HG03565 (cell line): ENCODE data around the gene AIRE.
"Not testable (repeated sequence)": the region's sequence is repeated elsewhere in the genome, so short reads cannot be mapped to it uniquely, and the experiment has no call there.

Experiments used
- ATAC-seq: cut with Tn5 transposase; IDR thresholded peaks from one replicate; pipeline ENCODE4 v1.9.1; 2021; ENCODE audit warnings: mild to moderate bottlenecking, moderate library complexity; ENCODE audit not compliant: unreplicated experiment

The AIRE gene

DNA sequence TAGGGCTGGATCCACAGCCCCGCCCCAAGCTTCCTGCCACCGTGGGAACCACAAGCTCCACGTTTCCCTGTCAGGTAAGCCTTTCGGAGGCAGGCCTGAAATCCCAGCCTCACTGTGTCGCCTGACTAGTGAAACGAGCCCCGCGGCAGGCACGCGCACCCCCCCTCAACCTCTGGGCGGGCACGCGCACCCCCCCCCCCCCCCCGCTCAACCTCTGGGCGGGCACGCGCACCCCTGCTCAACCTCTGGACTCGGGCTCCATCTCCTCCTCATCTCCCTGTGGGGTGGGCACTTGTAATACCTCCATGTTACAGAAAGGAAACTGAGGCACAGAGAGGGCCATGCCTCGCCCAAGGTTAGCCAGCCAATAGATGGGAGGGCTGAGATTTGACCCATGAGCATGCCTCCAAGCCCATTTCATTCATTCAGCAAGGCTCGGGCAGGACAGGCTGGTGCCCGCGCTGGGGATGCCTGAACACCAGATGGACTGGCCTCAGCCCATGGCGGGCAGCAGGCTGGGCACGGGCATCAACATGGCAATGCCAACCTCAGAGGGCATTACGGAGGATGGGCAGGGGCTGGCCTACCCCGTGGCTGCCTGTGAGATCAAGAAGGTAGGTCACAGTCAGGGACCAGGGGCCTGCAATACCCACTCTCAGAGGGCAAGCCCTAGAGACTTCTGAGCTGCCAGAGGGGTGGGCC lies 48.8 kb downstream of the AIRE start:
- no peak for ATAC-seq

DNA sequence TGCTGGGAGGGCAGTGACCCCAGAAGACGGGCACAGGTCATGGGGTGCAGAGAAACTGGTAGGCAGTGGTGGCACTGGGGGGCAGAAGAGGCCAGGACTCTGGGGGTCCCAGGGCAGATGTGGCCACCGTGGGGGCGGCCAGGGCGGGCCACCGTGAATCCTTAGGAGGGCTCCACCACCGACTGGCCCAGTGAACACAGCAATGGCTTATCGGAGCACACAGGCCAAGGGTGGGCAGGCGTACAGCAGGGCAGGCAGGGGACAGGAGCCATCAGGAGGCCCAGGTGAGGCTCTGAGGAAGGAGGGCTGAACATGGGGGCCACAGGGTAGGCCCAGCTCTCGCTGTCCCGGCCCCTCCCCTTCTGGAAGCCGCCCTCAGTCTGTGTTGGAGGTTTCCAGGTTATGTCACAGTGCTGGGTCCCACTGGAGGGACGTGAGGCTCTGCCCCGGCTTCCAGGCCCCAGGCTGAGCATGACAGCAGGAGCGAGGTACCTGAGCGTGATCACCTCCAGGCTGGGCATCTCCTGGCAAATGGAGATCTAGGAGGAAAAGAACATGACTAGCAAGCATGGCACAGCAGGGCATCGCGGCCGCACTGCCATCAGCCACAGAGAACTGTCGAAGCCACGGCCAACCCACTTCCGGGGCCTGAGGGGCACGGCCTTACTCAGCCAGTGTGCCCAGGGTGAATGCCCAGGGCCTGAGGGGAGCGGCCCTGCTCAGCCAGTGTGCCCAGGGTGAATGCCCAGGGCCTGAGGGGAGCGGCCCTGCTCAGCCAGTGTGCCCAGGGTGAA lies 49.8 kb downstream of the AIRE start:
- ATAC-seq, result no peak

DNA sequence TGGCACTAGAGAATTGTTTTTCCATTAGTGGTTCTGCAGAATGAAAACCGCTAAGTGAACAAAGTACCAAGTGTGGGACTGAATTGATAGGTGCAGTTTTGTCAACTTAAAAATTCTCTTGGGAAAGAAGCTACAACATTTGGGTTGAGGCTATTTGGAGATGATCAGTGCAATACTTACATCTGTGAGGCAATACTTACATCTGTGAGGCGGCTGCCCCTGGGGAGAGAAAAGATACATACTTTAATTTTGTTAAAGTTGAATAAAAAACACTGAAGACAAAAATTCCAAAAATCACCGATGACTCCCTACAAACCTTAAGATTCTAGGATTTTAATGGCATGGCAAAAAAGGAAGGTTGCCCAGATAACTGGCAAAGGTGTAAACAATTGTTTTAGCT lies 51.8 kb downstream of the AIRE start:
- ATAC-seq, result no peak

- no peak for ATAC-seq
These were observed 52.5 kb downstream of the AIRE start for GRCh38 chr21:44337941-44338895.

- ATAC-seq, result peak; percentile 87
These were observed 53.6 kb downstream of the AIRE start, which contains the start of gene CFAP410 for GRCh38 chr21:44338971-44339910. Gene CFAP410 (minus strand): TSS chr21:44339390. CDS start chr21:44339194, 196 bp downstream.

DNA sequence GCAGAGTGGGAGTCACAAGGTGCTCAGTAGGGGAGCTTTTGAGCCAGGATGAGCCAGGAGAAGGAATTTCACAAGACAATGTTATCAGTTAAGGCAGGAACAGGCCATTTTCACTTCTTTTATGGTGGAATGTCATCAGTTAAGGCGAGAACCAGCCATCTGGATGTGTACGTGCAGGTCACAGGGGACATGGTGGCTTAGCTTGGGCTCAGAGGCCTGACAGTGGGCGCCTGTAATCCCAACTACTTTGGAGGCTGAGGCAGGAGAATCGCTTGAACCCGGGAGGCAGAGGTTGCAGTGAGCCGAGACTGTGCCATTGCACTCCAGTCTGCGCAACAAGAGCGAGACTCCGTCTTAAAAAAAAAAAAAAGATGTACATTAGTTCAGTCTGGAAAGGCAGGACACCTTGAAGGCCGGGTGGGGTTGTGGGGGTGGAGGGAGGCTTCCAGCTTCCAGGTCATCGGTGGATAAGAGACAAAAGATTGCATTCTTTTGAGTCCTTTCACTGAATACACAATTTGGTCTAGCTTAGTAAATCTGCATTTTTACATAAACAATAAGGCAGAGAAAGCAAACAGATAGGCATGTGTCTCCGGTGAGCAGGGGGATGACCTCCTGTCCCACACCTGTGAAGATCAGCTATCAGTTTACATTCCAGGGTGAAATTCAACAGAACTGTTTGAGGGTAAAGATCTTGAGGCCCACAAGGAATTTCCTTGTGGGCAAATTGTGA lies 56.2 kb downstream of the AIRE start:
- not testable (repeated sequence) for ATAC-seq

GRCh38 chr21:44342981-44343380 lies 57.3 kb downstream of the AIRE start:
- ATAC-seq, result not testable (repeated sequence)

DNA sequence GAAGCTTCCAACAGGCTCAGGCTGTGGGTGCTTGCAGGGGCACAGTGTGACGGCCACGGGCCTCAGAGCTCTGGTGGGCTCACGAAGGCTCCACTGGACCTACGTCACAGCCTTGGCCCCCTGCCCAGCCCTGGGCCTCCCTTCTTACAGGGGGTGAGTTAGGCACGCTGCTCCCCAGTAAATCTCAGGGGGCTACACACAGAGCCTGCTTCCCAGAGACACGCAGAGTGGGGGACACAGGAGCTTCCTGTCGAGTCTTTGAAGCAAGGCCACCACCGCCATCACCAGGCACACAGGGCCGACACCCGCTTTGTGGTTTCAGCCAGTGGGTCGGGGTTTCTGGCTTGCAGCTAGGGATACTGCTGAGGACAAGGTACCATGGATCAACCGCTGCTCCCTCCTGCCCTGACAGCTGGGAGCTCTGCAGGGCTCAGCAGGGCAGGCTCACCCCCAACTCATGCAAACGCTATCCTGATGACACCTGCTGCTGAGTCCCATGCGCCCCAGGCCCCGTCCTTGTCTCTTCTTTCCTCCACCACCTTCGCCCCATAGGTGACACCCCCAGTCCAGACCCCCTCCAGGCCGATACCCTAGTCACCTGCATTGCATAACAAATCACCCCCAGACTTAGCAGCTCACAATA lies 59.0 kb downstream of the AIRE start:
- no peak for ATAC-seq

DNA sequence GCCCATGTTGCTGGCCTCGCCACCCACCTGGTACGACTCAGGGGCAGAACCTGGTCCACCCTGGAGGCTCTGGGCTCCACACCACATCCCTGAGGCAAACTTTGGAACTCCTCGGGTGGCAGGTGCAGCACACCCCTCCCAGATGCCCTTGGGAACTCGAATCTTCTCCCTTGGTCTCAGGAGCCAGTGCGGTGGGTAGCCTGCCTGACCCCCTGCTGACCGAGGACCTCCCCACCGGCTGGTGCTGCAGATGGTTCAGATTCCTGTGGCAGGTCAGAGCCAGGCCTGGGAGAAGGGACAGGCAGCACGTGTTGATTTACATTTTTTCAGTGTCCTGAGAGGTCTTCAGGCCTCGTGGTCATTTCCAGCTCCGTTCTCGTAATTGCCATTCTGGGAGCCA lies 59.8 kb downstream of the AIRE start:
- no peak for ATAC-seq

- no peak for ATAC-seq
These were observed 62.3 kb downstream of the AIRE start for GRCh38 chr21:44347911-44348451.
